GM19351 (cell line): ENCODE data around the gene PRR5.

Experiments used
- ATAC-seq: cut with Tn5 transposase; IDR thresholded peaks from one replicate; pipeline ENCODE4 v1.9.1; 2021; ENCODE audit warnings: mild to moderate bottlenecking, moderate library complexity; ENCODE audit not compliant: unreplicated experiment

PRR5 gene

GRCh38 chr22:44782363-44782963 lies 80.5 kb downstream of the PRR5 start:
- ATAC-seq = no peak

- ATAC-seq = no peak
These were observed 81.1 kb downstream of the PRR5 start for GRCh38 chr22:44783091-44783490.

GRCh38 chr22:44783581-44783980 lies 81.6 kb downstream of the PRR5 start:
- no peak for ATAC-seq

GRCh38 chr22:44786136-44786535 lies 84.1 kb downstream of the PRR5 start:
- no peak for ATAC-seq

- no peak for ATAC-seq
These were observed 84.6 kb downstream of the PRR5 start for GRCh38 chr22:44786610-44787009.
